T-helper 1 cell (primary cell): Measurements from ENCODE around the gene TDRD1.

ENCODE experiments used
- DNase-seq, 5 donors: peaks; one replicate each; pipeline ENCODE4 v3.0.0-alpha.2; 2012 to 2020

TDRD1 gene

GRCh38 chr10:114239994-114240345 lies 60.8 kb downstream of the TDRD1 start:
- DNase-seq, result no peak

- no peak for DNase-seq
These were observed 63.1 kb downstream of the TDRD1 start for GRCh38 chr10:114242235-114242634.

GRCh38 chr10:114243661-114244060 lies 64.5 kb downstream of the TDRD1 start:
- DNase-seq, result no peak

GRCh38 chr10:114244126-114244525 lies 65.0 kb downstream of the TDRD1 start:
- no peak for DNase-seq

- DNase-seq, result no peak
These were observed 66.1 kb downstream of the TDRD1 start for GRCh38 chr10:114245121-114245791.

GRCh38 chr10:114246679-114247305 lies 67.6 kb downstream of the TDRD1 start:
- DNase-seq, result no peak

GRCh38 chr10:114250236-114250635 lies 71.1 kb downstream of the TDRD1 start:
- no peak for DNase-seq

GRCh38 chr10:114250716-114251115 lies 71.6 kb downstream of the TDRD1 start:
- no peak for DNase-seq

- no peak for DNase-seq
These were observed 72.9 kb downstream of the TDRD1 start for GRCh38 chr10:114252092-114252491.

- no peak for DNase-seq
These were observed 73.7 kb downstream of the TDRD1 start for GRCh38 chr10:114252883-114253282.

GRCh38 chr10:114255227-114255626 lies 76.1 kb downstream of the TDRD1 start:
- DNase-seq, result no peak

- no peak for DNase-seq
These were observed 77.0 kb downstream of the TDRD1 start for GRCh38 chr10:114256008-114256765.

GRCh38 chr10:114256822-114257221 lies 77.7 kb downstream of the TDRD1 start:
- no peak for DNase-seq

GRCh38 chr10:114257498-114257897 lies 78.3 kb downstream of the TDRD1 start:
- no peak for DNase-seq

- no peak for DNase-seq
These were observed 79.2 kb downstream of the TDRD1 start for GRCh38 chr10:114258274-114258840.

GRCh38 chr10:114259824-114260223 lies 80.7 kb downstream of the TDRD1 start:
- DNase-seq, result no peak

GRCh38 chr10:114260366-114260765 lies 81.2 kb downstream of the TDRD1 start:
- no peak for DNase-seq

- DNase-seq, result no peak
These were observed 81.9 kb downstream of the TDRD1 start for GRCh38 chr10:114261076-114261475.

- DNase-seq, result no peak
These were observed 83.3 kb downstream of the TDRD1 start for GRCh38 chr10:114262496-114262895.

GRCh38 chr10:114265392-114266053 lies 86.4 kb downstream of the TDRD1 start:
- no peak for DNase-seq

GRCh38 chr10:114266521-114266920 lies 87.4 kb downstream of the TDRD1 start:
- DNase-seq, result no peak

GRCh38 chr10:114271075-114271778 lies 92.1 kb downstream of the TDRD1 start:
- no peak for DNase-seq

- DNase-seq, result no peak
These were observed 92.6 kb downstream of the TDRD1 start for GRCh38 chr10:114271779-114272167.
